HEK293 (cell line): ENCODE measurements around the gene SIAE.

Source experiments
- FEZF1 ChIP-seq: fragments of 450-650 bp; formaldehyde crosslinking; IDR thresholded peaks from 2 replicates; pipeline ENCODE4 v1.5.1; 2016; ENCODE audit warnings: missing biosample characterization, missing genetic modification characterization
- GLIS2 ChIP-seq: fragments of 450-650 bp; formaldehyde crosslinking; IDR thresholded peaks from 2 replicates; pipeline ENCODE4 v1.5.1; 2016; ENCODE audit warnings: missing biosample characterization, missing genetic modification characterization
- IKZF3 ChIP-seq: fragments of 450-650 bp; IDR thresholded peaks from 2 replicates; pipeline ENCODE4 v1.5.0; 2018; ENCODE audit warnings: missing biosample characterization, mild to moderate bottlenecking, missing genetic modification characterization, moderate library complexity
- KLF10 ChIP-seq: fragments of 450-650 bp; IDR thresholded peaks from 2 replicates; pipeline ENCODE4 v1.5.1; 2018; ENCODE audit warnings: missing biosample characterization, mild to moderate bottlenecking, missing genetic modification characterization
- KLF16 ChIP-seq: fragments of 450-650 bp; formaldehyde crosslinking; IDR thresholded peaks from 2 replicates; pipeline ENCODE4 v1.5.1; 2017; ENCODE audit warnings: missing biosample characterization, missing genetic modification characterization
- OSR2 ChIP-seq: fragments of 450-650 bp; formaldehyde crosslinking; IDR thresholded peaks from 2 replicates; pipeline ENCODE4 v1.5.1; 2016; ENCODE audit warnings: missing biosample characterization, missing genetic modification characterization
- PRDM1 ChIP-seq: fragments of 450-650 bp; formaldehyde crosslinking; IDR thresholded peaks from 2 replicates; pipeline ENCODE4; 2016; ENCODE audit warnings: missing biosample characterization, missing genetic modification characterization
- RBAK ChIP-seq: fragments of 450-650 bp; formaldehyde crosslinking; IDR thresholded peaks from 2 replicates; pipeline ENCODE4 v1.5.1; 2016; ENCODE audit warnings: missing biosample characterization, missing genetic modification characterization
- TCF7L2 ChIP-seq: IDR thresholded peaks from 2 replicates; pipeline ENCODE4 v1.6.1; 2011; ENCODE audit warnings: low read depth, mild to moderate bottlenecking, inconsistent platforms, low read length, moderate library complexity, borderline replicate concordance
- ZBTB17 ChIP-seq: fragments of 450-650 bp; formaldehyde crosslinking; IDR thresholded peaks from 2 replicates; pipeline ENCODE4 v1.5.1; 2016; ENCODE audit warnings: missing biosample characterization, missing genetic modification characterization
- ZBTB20 ChIP-seq: fragments of 450-650 bp; formaldehyde crosslinking; IDR thresholded peaks from 2 replicates; pipeline ENCODE4 v1.5.1; 2016; ENCODE audit warnings: missing biosample characterization, missing genetic modification characterization
- ZNF10 ChIP-seq: fragments of 450-650 bp; formaldehyde crosslinking; IDR thresholded peaks from 2 replicates; pipeline ENCODE4 v1.5.1; 2017; ENCODE audit warnings: missing biosample characterization, missing genetic modification characterization
- ZNF132 ChIP-seq: fragments of 450-650 bp; formaldehyde crosslinking; IDR thresholded peaks from 2 replicates; pipeline ENCODE4 v1.5.1; 2017; ENCODE audit warnings: missing biosample characterization, missing genetic modification characterization, borderline replicate concordance
- ZNF202 ChIP-seq: fragments of 450-650 bp; formaldehyde crosslinking; IDR thresholded peaks from 2 replicates; pipeline ENCODE4 v1.5.1; 2016; ENCODE audit warnings: missing biosample characterization, missing genetic modification characterization, borderline replicate concordance
- ZNF211 ChIP-seq: fragments of 450-650 bp; formaldehyde crosslinking; IDR thresholded peaks from 2 replicates; pipeline ENCODE4 v1.5.1; 2016; ENCODE audit warnings: low read depth, missing biosample characterization, missing genetic modification characterization
- ZNF239 ChIP-seq: fragments of 450-650 bp; formaldehyde crosslinking; IDR thresholded peaks from 2 replicates; pipeline ENCODE4 v1.5.1; 2016; ENCODE audit warnings: missing biosample characterization, missing genetic modification characterization
- ZNF248 ChIP-seq: fragments of 450-650 bp; formaldehyde crosslinking; IDR thresholded peaks from 2 replicates; pipeline ENCODE4 v1.5.1; 2017; ENCODE audit warnings: missing biosample characterization, missing genetic modification characterization
- ZNF311 ChIP-seq: fragments of 450-650 bp; formaldehyde crosslinking; IDR thresholded peaks from 2 replicates; pipeline ENCODE4 v1.5.1; 2017; ENCODE audit warnings: missing biosample characterization, missing genetic modification characterization, borderline replicate concordance
- ZNF350 ChIP-seq: fragments of 450-650 bp; formaldehyde crosslinking; IDR thresholded peaks from 2 replicates; pipeline ENCODE4 v1.5.0; 2017; ENCODE audit warnings: missing biosample characterization, mild to moderate bottlenecking, missing genetic modification characterization
- ZNF571 ChIP-seq: fragments of 450-650 bp; formaldehyde crosslinking; IDR thresholded peaks from 2 replicates; pipeline ENCODE4 v1.5.0; 2017; ENCODE audit warnings: missing biosample characterization, missing genetic modification characterization
- ZNF610 ChIP-seq: fragments of 450-650 bp; formaldehyde crosslinking; IDR thresholded peaks from 2 replicates; pipeline ENCODE4 v1.5.1; 2016; ENCODE audit warnings: missing biosample characterization, missing genetic modification characterization, borderline replicate concordance
- ZNF747 ChIP-seq: fragments of 450-650 bp; formaldehyde crosslinking; IDR thresholded peaks from 2 replicates; pipeline ENCODE4 v1.5.1; 2016; ENCODE audit warnings: missing biosample characterization, missing genetic modification characterization
- ZNF776 ChIP-seq: fragments of 450-650 bp; formaldehyde crosslinking; IDR thresholded peaks from 2 replicates; pipeline ENCODE4 v1.5.0; 2017; ENCODE audit warnings: missing biosample characterization, missing genetic modification characterization, borderline replicate concordance
- TF ChIP-seq, protein P1 (sequence below): fragments of 450-650 bp; formaldehyde crosslinking; IDR thresholded peaks from 2 replicates; pipeline ENCODE4 v1.5.1; 2016; ENCODE audit warnings: missing biosample characterization, missing genetic modification characterization
- TF ChIP-seq, protein P2 (sequence below): fragments of 450-650 bp; formaldehyde crosslinking; optimal IDR thresholded peaks from 2 replicates; pipeline ENCODE3; 2016; ENCODE audit warnings: missing biosample characterization, mild to moderate bottlenecking, missing genetic modification characterization
- TF ChIP-seq, protein P3 (sequence below): fragments of 450-650 bp; formaldehyde crosslinking; IDR thresholded peaks from 2 replicates; pipeline ENCODE4 v1.5.1; 2016; ENCODE audit warnings: missing biosample characterization, missing genetic modification characterization
- TF ChIP-seq, protein P4 (sequence below): fragments of 450-650 bp; formaldehyde crosslinking; IDR thresholded peaks from 2 replicates; pipeline ENCODE4 v1.5.1; 2017; ENCODE audit warnings: missing biosample characterization, mild to moderate bottlenecking, missing genetic modification characterization, moderate library complexity
- TF ChIP-seq, protein P5 (sequence below): fragments of 450-650 bp; formaldehyde crosslinking; IDR thresholded peaks from 2 replicates; pipeline ENCODE4 v1.5.1; 2016; ENCODE audit warnings: missing biosample characterization, missing genetic modification characterization
- TF ChIP-seq, protein P6 (sequence below): fragments of 450-650 bp; IDR thresholded peaks from 2 replicates; pipeline ENCODE4 v1.5.1; 2018; ENCODE audit warnings: missing biosample characterization, missing genetic modification characterization

The SIAE gene

DNA sequence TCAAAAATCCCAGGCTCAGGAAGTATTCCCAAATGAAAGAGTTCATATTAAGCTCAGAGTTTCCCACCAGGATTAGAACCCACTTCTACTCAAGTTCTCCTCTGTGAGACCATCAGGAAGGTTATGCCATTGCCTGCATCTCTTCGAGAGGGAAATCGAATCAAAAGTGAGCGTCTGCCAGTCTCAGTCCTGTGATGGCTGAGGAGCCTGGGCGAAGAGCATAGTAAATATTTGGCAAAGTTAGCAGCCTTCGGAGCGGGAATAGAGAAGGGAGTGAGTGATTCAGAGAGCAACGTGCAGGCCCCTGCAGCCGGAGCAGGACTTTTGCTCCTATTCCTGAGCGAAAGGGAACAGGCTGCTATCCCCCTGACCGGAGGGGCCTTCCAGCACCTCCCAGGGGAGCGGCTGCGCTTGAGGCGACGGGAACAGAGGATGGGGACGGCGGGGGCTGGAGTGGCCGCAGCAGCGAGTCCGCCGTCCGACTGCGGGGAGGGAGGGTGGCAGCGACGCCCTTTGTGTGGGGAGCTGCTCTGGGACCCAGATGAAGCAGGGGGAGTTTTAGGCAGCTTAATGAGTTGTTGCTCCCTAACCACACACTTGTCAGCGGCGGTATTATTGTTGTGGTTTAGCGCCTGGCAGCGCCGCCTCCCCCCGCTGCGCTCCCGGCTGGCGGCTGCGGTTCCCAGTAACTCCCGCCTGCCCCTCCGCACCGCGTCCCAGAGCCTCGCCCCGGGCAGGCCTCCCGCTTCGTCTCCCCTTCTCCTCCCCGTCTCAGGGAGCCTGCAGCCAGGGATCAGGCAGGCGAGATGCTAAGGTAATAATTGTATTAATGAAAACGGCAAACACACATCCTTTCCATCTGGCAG is 44.5 kb upstream of the SIAE start (continued):
- peak; percentile 38; the same call in 1 of the 2 replicates for TF ChIP-seq ZBTB20 (tag by site-specific recombination)
- no peak for TF ChIP-seq ZNF248 (tag by site-specific recombination)
- TF ChIP-seq, protein P1, sequence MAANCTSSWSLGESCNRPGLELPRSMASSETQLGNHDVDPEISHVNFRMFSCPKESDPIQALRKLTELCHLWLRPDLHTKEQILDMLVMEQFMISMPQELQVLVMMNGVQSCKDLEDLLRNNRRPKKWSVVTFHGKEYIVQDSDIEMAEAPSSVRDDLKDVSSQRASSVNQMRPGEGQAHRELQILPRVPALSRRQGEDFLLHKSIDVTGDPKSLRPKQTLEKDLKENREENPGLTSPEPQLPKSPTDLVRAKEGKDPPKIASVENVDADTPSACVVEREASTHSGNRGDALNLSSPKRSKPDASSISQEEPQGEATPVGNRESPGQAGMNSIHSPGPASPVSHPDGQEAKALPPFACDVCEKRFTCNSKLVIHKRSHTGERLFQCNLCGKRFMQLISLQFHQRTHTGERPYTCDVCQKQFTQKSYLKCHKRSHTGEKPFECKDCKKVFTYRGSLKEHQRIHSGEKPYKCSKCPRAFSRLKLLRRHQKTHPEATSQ, result no peak
- no peak for TF ChIP-seq ZNF350 (tag by site-specific recombination)
- no peak for TF ChIP-seq RBAK (tag by site-specific recombination)
- TF ChIP-seq ZNF747, result no peak
- TF ChIP-seq OSR2 (tag by site-specific recombination), result peak; percentile 86
- peak; percentile 47 for TF ChIP-seq FEZF1 (tag by site-specific recombination)
- peak; percentile 65; the same call in 1 of the 2 replicates for TF ChIP-seq ZNF610 (tag by site-specific recombination)
- TF ChIP-seq, protein P2, sequence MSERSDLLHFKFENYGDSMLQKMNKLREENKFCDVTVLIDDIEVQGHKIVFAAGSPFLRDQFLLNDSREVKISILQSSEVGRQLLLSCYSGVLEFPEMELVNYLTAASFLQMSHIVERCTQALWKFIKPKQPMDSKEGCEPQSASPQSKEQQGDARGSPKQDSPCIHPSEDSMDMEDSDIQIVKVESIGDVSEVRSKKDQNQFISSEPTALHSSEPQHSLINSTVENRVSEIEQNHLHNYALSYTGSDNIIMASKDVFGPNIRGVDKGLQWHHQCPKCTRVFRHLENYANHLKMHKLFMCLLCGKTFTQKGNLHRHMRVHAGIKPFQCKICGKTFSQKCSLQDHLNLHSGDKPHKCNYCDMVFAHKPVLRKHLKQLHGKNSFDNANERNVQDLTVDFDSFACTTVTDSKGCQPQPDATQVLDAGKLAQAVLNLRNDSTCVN (tag by site-specific recombination), result peak; percentile 37
- TF ChIP-seq KLF16 (tag by site-specific recombination), result no peak
- TF ChIP-seq ZNF211, result no peak
- TF ChIP-seq, protein P3, sequence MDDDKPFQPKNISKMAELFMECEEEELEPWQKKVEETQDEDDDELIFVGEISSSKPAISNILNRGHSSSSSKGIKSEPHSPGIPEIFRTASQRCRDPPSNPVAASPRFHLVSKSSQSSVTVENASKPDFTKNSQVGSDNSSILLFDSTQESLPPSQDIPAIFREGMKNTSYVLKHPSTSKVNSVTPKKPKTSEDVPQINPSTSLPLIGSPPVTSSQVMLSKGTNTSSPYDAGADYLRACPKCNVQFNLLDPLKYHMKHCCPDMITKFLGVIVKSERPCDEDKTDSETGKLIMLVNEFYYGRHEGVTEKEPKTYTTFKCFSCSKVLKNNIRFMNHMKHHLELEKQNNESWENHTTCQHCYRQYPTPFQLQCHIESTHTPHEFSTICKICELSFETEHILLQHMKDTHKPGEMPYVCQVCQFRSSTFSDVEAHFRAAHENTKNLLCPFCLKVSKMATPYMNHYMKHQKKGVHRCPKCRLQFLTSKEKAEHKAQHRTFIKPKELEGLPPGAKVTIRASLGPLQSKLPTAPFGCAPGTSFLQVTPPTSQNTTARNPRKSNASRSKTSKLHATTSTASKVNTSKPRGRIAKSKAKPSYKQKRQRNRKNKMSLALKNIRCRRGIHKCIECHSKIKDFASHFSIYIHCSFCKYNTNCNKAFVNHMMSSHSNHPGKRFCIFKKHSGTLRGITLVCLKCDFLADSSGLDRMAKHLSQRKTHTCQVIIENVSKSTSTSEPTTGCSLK (tag by site-specific recombination), result no peak
- no peak for TF ChIP-seq ZNF202 (tag by site-specific recombination)
- no peak for TF ChIP-seq PRDM1 (tag by site-specific recombination)
- TF ChIP-seq, protein P4, sequence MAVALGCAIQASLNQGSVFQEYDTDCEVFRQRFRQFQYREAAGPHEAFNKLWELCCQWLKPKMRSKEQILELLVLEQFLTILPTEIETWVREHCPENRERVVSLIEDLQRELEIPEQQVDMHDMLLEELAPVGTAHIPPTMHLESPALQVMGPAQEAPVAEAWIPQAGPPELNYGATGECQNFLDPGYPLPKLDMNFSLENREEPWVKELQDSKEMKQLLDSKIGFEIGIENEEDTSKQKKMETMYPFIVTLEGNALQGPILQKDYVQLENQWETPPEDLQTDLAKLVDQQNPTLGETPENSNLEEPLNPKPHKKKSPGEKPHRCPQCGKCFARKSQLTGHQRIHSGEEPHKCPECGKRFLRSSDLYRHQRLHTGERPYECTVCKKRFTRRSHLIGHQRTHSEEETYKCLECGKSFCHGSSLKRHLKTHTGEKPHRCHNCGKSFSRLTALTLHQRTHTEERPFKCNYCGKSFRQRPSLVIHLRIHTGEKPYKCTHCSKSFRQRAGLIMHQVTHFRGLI (tag by site-specific recombination), result no peak
- TF ChIP-seq ZNF776 (tag by site-specific recombination), result no peak
- TF ChIP-seq ZNF311, result no peak
- TF ChIP-seq IKZF3 (tag by site-specific recombination), result peak; percentile 81
- peak; percentile 65 for TF ChIP-seq GLIS2 (tag by site-specific recombination)
- TF ChIP-seq ZNF132 (tag by site-specific recombination), result no peak
- TF ChIP-seq, protein P5, sequence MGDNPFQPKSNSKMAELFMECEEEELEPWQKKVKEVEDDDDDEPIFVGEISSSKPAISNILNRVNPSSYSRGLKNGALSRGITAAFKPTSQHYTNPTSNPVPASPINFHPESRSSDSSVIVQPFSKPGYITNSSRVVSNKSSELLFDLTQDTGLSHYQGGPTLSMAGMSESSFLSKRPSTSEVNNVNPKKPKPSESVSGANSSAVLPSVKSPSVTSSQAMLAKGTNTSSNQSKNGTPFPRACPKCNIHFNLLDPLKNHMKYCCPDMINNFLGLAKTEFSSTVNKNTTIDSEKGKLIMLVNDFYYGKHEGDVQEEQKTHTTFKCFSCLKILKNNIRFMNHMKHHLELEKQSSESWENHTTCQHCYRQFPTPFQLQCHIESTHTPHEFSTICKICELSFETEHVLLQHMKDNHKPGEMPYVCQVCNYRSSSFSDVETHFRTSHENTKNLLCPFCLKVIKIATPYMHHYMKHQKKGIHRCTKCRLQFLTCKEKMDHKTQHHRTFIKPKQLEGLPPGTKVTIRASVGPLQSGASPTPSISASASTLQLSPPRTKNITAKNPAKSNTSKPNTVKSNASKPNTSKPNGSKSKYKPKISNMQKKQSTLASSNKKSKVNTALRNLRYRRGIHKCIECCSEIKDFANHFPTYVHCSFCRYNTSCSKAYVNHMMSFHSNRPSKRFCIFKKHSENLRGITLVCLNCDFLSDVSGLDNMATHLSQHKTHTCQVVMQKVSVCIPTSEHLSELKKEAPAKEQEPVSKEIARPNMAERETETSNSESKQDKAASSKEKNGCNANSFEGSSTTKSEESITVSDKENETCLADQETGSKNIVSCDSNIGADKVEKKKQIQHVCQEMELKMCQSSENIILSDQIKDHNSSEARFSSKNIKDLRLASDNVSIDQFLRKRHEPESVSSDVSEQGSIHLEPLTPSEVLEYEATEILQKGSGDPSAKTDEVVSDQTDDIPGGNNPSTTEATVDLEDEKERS, result no peak
- peak; percentile 92; the same call in 1 of the 2 replicates for TF ChIP-seq TCF7L2
- TF ChIP-seq, protein P6, sequence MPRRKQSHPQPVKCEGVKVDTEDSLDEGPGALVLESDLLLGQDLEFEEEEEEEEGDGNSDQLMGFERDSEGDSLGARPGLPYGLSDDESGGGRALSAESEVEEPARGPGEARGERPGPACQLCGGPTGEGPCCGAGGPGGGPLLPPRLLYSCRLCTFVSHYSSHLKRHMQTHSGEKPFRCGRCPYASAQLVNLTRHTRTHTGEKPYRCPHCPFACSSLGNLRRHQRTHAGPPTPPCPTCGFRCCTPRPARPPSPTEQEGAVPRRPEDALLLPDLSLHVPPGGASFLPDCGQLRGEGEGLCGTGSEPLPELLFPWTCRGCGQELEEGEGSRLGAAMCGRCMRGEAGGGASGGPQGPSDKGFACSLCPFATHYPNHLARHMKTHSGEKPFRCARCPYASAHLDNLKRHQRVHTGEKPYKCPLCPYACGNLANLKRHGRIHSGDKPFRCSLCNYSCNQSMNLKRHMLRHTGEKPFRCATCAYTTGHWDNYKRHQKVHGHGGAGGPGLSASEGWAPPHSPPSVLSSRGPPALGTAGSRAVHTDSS, result no peak
- no peak for TF ChIP-seq ZNF571
- TF ChIP-seq ZNF10 (tag by site-specific recombination), result no peak
- TF ChIP-seq ZNF239, result no peak
- no peak for TF ChIP-seq KLF10
- TF ChIP-seq ZBTB17 (tag by site-specific recombination), result peak; percentile 83
